ENCODE results near the gene MYH15.

Gene MYH15

GRCh38 chr3:108509263-108509662 lies 1.1 kb downstream of the MYH15 start:
- no peak for DNase-seq

DNA sequence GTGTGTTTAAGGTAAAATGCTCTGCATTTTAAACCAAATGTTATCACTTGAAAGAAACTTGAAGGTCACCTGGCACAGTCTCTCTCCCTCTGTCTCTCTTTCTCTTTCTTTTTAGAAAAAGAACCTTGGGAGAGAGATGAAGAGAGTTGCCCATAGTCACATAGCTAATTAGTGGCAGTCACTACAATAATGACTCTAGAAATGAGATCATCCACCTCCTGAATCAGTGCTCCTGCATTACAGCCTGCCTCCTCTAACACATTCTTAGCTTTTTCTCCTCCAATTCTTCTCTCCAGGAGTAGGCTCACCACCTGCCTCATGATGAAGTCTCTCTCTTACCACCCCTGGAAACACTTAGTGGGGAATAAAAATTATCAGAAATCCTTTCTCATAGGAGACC lies 2.5 kb downstream of the MYH15 start:
- no peak for DNase-seq

DNA sequence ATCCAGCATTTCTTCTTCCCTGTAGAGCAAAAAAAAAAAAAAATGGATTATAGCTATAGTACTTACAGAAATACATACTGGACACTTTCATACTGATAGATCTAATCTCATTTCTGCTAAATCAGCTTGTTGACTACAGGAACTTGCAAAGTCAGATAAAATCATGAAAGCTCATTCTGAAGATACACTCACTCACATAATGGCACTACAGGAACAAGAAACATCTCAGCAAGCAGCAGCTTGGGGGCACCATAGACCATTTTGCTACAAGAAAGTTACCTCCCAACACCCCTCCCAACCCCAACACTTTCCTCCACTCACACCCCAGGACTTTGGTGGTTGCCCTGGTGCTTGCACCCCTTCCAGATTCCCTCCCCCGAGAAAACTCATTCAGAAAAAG lies 4.6 kb downstream of the MYH15 start:
- no peak for DNase-seq

DNA sequence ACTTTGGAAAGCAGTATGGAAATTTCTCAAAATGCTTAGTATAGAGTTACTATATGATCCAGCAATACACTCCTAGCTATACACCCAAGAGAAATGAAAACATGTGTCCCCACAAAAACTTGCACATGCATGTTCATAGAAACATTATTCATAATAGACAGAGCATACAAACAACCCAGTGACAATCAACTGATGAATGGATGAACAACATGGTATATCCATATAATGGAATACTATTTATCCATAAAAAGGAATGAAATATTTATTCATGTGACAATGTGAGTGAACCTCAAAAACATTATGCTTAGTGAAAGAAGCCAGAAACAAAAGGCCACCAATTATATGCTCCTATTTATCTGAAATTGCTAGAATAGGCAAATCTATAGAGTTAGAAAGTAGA lies 6.7 kb downstream of the MYH15 start:
- no peak for DNase-seq

GRCh38 chr3:108501535-108501934 lies 8.9 kb downstream of the MYH15 start:
- DNase-seq = peak; percentile 15

GRCh38 chr3:108500728-108501127 lies 9.7 kb downstream of the MYH15 start:
- peak; percentile 53 for DNase-seq

DNA sequence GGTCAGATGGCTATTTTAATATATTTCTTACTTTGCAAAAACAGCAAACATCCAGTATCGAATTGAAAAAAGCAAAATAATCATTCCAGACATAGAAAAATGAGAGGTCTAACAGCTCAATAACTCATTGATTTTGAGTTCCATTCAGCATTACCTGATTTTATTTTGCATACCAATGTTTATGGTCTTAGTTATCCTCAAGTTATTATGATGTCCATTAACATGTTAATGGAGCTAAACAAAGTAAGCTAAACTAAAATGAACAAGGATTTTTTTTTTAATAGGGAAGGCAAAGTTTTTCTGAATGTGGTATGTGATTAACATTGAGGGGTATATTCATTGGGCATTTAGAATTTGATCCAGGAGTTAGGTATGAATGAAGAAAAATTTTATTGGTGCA lies 13.1 kb downstream of the MYH15 start:
- no peak for DNase-seq

DNA sequence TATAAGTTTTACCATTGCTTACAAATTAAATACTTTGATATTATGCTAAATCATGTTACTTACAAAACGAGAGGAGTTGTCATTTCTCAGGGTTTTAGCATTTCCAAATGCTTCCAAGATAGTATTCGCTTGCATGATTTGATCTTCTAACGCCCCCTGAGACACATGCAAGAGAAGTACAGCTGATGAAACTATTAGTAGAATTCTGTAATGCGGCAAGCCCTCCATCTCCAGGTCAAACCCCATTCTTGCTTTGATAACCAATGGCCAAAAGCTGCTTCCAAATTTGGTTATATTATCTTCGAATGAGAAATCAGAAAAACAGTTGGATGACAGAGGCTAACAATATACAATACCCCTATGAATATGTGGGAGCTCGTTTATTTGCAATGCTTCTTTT lies 14.7 kb downstream of the MYH15 start:
- DNase-seq = no peak

DNA sequence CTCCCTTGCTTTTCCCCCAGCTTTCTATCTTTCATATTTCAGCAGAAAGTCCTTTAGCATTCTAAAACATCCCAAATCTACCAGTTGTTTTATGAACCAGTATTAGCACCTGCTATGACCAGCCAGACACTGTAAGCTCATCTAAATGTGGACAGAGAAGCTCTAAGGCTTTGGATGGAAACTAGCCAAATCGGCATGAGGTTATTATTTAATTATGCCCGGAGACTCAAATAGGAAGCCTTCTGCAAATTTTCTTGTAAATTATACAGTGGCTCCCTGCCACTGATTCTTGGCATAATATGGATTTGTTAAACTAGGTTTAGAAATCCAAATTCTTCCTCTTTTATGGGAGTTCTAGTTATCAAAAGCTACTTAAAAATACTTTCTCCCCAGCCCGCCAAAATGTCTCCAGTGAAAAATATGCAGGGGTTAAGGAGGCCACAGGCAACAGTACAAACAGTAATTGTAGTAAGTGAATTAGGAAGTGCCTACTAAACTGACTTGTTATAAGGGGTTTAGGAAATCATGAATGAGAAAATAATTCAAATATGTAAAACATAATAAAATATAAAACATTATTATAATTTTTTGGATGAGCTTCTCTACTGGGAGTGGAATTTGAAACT lies 15.4 kb downstream of the MYH15 start:
- DNase-seq = no peak

- peak; percentile 13 for DNase-seq
These were observed 16.5 kb downstream of the MYH15 start for GRCh38 chr3:108493862-108494261.

DNA sequence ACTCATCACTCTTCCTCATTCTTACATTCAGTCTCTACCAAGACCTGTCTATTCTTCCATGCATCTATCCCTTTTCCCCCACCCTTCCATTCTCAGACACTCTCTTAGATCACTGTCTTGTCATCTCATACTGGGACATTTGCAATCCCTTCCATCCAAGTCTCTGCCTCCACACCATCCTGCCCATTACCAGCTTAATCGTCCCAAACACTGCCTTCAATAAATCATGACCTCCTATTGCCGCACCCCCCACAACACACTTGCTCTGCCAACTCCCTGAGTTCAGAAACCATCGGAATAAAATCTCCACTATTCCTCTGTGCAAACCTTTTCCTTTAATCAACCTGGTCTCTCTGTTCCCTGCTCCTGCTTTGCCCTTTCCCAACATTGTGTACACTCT lies 18.9 kb downstream of the MYH15 start:
- no peak for DNase-seq

DNA sequence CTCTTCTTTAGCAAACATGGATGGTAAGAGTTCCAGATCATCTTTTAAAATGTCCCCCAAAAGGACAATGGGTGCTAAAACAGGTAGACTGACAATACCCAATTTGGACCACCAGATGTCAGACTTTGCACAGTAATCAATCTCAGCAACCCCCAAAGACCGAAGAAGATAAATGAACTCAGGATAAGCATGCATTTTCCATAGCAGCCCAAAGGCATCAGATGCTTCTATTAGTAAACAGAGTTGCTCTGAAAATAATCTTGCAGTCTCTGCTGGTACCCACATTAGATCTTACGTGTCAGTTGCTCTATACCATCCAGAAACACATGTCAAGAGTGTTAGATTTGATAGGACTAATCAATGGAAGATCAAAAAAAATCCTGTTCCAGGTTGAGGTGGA lies 20.6 kb downstream of the MYH15 start:
- DNase-seq = peak; percentile 54

GRCh38 chr3:108488631-108489030 lies 21.8 kb downstream of the MYH15 start:
- DNase-seq = peak; percentile 60

DNA sequence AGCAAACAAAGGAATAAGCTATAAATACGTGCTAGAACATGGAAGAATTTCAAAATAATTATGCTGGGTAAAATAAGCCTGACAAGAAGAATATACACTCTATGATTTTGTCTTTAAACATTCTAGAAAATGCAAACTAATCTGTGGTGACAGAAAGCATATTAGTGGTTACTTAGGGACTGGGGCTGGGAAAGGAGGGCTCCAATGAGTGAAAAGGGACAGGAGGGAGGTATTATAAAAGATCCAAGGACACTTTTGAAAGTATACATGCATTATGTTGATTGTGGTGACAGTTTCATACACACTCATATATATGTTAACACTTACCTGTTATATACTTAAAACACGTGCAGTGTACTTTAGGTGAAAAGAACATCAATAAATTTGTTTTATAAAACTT lies 23.0 kb downstream of the MYH15 start:
- DNase-seq = no peak

GRCh38 chr3:108486941-108487340 lies 23.5 kb downstream of the MYH15 start:
- DNase-seq = peak; percentile 28

GRCh38 chr3:108486338-108486737 lies 24.1 kb downstream of the MYH15 start:
- DNase-seq = no peak

DNA sequence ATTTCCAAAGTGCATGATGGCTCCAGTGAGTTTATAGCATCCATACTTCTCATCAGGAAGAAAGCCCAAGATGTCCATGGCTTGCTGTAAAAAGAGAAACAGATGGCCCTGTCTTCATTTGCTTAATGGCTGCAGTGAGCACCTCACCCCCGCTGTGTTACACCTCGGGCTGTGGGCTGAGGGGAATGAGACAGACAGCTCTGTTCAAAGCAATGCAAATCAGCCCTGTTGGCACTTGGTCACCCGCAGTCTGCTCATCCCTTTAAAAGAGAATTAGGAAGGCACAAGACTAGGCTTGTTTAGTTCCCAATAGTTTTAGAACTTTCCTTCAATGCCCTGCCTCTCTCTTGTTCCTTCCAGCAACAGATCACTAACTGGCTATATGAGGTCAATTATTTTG lies 25.2 kb downstream of the MYH15 start:
- no peak for DNase-seq

GRCh38 chr3:108479224-108479623 lies 31.2 kb downstream of the MYH15 start:
- no peak for DNase-seq

- peak; percentile 67 for DNase-seq
These were observed 32.8 kb downstream of the MYH15 start for GRCh38 chr3:108477511-108478147.

GRCh38 chr3:108475220-108475782 lies 35.1 kb downstream of the MYH15 start:
- no peak for DNase-seq

- no peak for DNase-seq
These were observed 35.8 kb downstream of the MYH15 start for GRCh38 chr3:108474581-108474980.

GRCh38 chr3:108473711-108474110 lies 36.7 kb downstream of the MYH15 start:
- DNase-seq = no peak

DNA sequence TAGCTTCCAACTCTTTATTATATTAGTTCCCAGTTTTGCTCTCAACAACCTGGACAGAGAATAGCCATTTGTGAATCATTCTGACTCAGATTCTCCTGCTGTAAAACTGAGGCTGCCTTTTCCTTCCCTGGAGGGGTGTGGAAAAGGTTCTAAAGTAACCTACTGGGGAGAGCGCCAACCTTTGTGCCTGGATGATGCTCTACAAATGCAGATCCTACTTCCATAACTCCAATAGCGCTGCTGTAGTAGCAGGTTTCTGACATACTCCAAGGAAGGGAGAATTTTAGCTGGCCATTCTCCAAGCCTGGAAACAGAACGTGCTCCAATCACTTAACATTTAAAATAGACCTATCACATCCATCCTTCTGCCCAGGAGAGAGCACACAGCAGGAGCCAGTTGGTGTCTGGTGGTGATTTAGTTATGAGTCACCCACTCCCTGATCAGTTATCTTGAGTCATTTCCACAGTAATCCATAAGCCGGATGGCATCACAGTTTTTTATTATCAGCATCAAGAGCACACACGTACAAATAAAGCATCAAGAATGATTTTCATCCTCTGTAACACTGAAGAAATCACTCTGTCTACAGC lies 38.3 kb downstream of the MYH15 start:
- peak; percentile 93 for DNase-seq

DNA sequence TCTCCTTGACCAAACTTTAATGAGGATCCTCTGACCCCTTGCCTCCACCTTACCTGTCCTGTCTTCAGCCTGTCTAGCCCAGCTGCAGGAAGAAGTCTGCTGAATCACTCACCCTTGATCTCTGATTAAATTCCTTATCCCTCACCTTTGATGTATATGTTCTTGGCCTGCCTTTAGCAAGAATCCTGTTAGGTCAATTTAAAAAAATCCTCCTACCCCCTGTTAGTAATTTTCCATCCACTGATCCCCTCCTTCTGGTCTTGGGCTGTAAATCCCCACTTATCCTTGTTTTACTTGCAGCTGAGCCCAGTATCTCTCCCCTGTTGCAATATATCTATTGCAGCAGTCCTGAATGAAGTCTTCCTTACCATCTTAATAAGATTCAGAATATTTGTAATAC lies 39.0 kb downstream of the MYH15 start:
- no peak for DNase-seq
